A673 (cell line): ENCODE results near the gene SEPTIN10.

Experiments
- EZH2 ChIP-seq: fragments of 200-600 bp; sonication (generic); IDR thresholded peaks from 2 replicates; pipeline ENCODE4 v1.6.1; 2017; ENCODE audit warnings: borderline replicate concordance, low read depth, mild to moderate bottlenecking, mixed read lengths, antibody characterized with exemption, low read length; ENCODE audit not compliant: poor library complexity, severe bottlenecking
- TF ChIP-seq, protein P1 (sequence below): fragments of 300-800, 200-600 bp; sonication (generic); conservative IDR thresholded peaks from 2 replicates; pipeline ENCODE4 v1.5.1; 2017; ENCODE audit warnings: low read depth, mild to moderate bottlenecking, antibody characterized with exemption, low read length, moderate library complexity, mixed read lengths

DNA sequence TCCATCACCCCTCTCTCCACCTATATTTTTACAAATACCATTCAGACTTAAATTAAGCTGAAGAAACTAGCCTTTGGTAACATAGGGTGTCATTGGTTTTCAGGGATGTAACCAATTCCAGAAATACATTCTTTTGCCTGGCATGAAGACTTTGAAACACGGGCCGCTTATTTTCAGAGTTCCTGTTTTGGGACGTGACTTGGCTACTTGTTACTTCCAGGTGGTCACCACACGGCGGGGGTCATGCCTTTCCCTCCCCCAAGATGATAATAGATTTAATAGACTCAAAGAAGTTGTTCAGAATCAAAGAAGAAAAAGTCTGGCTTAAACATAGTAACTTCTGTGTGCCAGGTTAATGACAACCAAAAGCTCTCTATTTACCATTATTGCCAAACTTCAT lies 110.6 kb downstream of the SEPTIN10 start:
- TF ChIP-seq, protein P1, sequence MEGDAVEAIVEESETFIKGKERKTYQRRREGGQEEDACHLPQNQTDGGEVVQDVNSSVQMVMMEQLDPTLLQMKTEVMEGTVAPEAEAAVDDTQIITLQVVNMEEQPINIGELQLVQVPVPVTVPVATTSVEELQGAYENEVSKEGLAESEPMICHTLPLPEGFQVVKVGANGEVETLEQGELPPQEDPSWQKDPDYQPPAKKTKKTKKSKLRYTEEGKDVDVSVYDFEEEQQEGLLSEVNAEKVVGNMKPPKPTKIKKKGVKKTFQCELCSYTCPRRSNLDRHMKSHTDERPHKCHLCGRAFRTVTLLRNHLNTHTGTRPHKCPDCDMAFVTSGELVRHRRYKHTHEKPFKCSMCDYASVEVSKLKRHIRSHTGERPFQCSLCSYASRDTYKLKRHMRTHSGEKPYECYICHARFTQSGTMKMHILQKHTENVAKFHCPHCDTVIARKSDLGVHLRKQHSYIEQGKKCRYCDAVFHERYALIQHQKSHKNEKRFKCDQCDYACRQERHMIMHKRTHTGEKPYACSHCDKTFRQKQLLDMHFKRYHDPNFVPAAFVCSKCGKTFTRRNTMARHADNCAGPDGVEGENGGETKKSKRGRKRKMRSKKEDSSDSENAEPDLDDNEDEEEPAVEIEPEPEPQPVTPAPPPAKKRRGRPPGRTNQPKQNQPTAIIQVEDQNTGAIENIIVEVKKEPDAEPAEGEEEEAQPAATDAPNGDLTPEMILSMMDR, result no peak
- no peak for TF ChIP-seq EZH2
